GM19328 (cell line): ENCODE measurements around the gene AGAP4.
"Not testable (repeated sequence)": the region's sequence is repeated elsewhere in the genome, so short reads cannot be mapped to it uniquely, and the experiment has no call there.

Source experiments
- ATAC-seq: cut with Tn5 transposase; IDR thresholded peaks from one replicate; pipeline ENCODE4 v1.9.1; 2021; ENCODE audit warnings: mild to moderate bottlenecking, moderate library complexity; ENCODE audit not compliant: unreplicated experiment

AGAP4 gene

DNA sequence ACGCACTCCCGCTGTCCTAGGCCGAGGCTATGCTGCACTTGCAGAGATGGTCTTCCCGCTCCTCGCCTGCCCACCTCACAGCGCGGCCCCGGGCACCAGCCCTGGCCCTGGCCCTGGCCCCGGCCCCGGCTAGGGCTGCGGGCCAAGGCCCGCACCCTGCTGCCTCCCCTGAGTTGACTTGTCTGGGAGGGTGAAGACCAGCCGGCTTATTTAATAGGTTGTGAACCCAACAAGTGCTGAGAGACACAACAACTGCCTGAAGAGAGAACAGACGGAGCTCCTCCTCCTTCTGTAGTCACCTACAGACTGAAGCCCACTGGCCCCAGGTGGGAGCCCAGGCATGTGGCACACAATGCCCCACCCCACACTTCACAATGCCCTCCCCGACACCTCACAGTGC is at the start of gene AGAP4:
AGAP4 (minus strand) TSS at position 101 of the 400 bp plus-strand sequence. CDS start 153 bp downstream, outside the sequence.
- not testable (repeated sequence) for ATAC-seq

DNA sequence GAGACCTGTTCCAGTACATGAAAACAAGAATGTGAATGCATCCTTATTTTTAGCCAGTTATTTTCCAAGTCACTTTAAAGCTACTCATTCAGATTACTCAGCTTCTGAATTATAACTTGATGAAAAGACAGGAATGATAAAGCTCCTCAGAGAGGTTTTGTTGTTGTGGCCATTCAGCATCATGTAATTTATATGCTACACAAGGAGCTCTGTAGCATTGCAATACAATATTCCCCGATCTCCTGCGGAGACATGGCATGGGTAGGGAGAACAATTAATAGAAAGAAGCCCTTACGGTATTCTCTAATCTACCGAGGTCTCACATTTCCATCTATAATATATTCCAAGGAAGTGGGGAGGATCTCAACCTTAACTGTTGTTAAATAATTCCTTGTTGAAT is 43.4 kb upstream of the AGAP4 start:
- not testable (repeated sequence) for ATAC-seq

DNA sequence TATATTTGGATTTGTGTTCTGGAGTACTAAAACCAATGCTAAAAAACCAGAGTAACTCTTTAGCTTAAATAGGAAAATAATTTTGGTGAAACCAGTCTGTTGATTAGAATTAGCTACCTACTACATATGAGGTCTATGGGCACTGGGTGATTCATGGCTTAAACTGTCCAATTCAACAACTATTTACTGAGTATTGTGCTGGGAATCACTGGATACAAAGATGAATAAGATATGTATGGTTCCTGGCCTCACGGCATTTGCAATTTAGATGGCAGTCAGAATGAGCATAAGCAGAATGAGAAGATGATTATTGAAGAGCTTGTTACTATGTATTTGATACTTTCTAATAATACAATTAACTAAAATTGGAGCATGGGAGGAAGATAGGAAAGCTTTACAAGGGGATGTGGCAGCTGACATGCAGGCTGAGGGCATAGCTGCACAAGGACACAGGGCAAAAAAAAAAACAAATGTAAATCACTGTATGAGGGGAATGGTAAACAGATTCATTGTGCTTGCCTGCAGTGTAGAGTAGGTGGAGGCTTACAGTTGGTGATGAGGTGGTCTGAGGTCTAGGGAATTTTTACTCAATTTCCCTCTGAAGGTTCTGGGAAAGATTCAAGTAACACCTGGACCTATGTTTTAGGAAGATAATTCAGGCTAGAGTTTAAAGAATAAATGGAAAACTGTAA is 42.4 kb upstream of the AGAP4 start:
- ATAC-seq: not testable (repeated sequence)

DNA sequence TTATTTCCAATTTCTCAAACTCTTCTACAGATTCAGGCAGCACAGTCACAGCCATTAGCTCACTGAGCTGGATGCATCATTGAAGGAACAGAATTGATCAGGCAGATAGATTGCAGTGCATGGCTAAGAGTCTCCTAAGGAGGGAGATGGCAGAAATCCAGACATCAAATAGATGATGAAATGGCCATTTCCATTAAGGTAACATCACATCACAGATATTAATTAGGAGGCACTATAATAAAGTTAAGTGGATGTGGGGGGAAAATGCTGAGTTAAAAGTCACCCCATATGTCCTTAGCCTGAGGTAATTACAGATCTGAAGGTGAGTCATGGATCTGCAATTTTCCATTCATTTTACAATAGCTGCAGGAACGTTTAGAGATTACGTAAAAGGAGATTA is 35.6 kb upstream of the AGAP4 start:
- not testable (repeated sequence) for ATAC-seq

DNA sequence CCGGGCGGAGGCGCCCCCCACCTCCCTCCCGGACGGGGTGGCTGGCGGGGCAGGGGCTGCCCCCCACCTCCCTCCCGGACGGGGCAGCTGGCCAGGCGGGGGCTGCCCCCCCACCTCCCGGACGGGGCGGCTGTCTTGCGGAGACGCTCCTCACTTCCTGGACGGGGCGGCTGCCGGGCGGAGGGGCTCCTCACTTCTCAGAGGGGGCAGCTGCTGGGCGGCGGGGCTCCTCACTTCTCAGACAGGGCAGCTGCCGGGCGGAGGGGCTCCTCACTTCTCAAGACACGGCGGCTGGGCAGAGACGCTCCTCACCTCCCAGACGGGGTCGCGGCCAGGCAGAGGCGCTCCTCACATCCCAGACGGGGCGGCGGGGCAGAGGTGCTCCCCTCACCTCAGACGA is 18.1 kb upstream of the AGAP4 start:
- ATAC-seq: not testable (repeated sequence)

DNA sequence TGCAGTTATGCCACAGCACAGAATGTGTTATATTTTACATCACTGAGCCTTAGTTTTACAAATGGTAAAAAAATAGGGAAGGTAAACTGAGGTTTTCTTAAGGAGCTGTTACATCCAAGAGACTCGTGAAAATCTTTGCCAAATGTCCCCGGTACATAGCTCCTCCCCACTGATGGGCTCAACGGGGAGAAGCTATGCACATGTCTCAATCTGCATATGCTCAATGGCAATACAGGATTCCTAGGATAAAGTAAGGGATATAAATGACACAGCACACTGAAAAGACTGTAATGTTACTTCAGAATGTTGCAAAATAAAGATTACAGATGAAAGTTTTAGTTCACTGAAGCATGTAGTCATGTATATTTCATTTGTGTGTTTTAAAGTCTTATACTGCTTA is 17.0 kb upstream of the AGAP4 start:
- ATAC-seq: not testable (repeated sequence)

DNA sequence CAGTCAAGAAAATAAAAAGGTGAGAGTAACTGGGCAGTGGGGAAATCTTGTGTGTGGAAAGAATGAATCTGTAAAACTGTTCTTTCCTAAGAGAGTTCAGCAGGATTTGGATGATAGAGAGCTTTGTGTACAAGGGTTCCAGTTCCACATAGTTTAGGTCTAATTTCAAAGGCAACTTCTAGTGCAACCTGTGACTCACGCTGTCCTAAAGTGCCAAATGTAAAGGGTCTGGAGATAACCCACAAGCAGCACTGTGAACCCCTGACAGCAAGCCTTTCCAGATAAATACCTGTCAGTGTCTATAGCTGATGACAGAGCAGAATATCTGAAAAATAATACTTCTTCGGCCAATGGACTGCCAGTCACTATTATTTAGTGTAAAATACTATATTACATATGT is 16.3 kb upstream of the AGAP4 start:
- ATAC-seq: not testable (repeated sequence)

DNA sequence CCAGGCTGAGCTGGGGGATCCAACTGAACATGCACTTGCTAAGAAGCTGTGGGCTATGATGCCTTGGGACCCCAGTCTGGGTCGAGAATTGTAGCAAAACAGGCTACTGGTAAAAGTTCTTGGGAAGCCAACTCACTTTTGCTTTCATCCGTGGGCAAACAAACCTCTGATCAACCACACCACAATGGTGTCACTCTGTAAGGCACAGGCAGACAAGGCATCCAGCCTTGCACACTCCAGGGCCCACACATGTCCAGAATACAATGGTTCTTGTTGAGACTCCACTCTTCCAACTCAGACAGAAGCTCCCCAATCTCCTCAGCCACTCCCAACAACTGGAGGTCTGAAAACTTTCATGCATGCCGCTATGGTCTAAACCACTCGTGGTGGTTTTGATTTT is 10.6 kb upstream of the AGAP4 start:
- ATAC-seq: not testable (repeated sequence)

DNA sequence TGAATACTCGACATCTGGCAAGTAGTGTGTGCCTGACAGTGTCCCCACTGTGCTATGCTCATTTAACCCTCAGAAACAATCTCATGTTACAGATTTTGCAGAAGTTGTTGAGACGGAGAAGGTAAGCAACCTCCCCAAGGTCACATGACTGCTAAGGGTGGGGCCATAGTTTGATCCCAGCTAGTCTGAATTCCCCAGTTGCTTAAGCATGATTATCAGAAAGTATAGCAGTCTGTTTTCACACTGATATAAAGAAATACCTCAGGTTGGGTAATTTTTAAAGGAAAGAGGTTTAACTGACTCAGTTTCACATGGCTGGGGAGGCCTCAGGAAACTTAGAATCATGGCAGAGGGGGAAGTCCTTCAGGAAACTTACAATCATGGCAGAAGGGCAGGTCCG is 1.2 kb upstream of the AGAP4 start:
- not testable (repeated sequence) for ATAC-seq

DNA sequence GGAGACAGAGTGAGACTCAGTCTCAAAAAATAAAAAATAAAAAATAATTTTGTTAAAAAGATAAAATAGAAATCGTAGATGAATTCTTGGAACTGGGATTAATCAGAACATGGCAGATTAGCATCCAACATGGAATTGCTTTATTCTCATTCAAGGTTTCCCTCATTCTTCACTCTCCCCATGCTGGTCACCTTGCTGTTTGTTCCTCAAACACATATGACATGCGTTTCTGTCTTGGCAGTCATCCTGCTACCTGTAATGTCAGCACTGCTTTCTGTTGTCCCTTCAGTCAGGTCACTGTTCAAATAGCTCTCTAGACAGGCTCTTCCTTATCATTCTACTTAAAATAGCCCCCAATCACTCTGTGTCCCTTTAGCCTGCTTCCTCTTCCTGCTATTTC is 24.4 kb downstream of the AGAP4 start:
- not testable (repeated sequence) for ATAC-seq

DNA sequence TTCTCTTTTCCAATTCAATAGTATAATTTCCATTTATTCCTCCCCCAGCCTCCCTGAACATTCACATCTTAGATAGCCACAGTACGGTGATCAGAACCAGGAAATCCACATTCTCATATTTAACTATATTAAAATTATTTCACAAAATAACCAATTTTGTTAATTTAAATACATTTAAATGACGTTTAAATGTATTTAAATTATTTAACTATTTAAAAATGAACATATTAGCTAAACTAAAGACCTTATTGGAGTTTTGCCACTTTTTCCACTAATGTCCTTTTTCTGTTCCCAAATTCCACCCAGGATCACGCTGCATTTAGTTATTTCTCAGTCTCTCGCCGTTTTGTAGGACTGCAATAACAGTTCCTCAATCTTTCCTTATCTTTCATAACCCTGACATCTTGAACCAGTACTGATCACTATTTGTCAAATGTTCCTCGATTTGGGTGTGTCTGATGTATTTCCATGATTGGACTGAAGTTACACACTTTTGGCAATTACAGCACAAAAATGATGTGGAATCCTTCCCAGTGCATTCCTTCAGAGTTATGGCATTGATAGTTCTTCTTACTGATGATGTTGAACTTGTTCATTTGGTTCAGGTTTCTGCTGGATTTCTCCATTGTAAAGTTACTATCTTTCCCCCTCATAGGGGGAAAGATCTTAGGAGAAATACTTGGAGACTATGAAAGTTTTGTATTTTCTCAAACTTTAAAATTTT is 27.0 kb downstream of the AGAP4 start:
- not testable (repeated sequence) for ATAC-seq

DNA sequence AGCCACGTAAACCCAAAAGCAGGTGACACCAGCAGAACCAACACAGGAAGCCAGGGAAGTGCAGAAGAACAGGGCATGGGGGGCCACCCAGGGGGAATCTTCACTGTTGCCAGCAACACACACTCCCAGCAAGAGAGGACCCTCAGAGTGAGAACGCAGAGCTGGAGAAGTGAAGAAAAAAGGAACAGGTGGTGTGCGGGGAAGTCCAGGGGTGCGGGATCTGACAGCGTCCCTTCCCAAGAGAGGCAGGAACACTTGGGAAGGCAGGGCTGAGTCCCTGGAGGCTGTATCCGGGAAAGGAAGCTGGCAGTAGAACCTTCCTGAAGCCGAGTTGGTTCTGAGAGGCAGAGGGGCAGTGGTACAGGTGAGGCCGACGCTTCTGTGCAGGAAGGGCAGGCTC is 27.7 kb downstream of the AGAP4 start:
- no peak for ATAC-seq

DNA sequence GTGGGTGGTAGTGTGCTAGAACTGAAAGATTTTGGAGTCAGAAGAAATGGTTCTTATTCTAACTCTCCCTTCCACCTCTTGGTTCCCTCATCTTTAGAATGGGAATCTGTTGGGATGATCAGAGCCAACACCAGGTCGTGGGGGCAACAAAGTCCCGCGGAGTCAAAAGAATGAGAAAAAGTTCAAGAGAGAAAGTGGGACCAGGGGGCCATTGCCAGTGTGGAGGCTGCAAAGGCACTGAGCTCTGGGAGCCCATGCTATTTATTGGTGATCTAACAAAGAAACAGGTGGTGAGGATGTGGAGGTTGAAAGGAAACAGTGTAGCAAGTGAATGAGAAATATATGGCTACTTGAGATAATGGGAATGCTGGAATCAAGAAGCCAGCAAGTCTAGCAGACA is 29.4 kb downstream of the AGAP4 start:
- no peak for ATAC-seq

DNA sequence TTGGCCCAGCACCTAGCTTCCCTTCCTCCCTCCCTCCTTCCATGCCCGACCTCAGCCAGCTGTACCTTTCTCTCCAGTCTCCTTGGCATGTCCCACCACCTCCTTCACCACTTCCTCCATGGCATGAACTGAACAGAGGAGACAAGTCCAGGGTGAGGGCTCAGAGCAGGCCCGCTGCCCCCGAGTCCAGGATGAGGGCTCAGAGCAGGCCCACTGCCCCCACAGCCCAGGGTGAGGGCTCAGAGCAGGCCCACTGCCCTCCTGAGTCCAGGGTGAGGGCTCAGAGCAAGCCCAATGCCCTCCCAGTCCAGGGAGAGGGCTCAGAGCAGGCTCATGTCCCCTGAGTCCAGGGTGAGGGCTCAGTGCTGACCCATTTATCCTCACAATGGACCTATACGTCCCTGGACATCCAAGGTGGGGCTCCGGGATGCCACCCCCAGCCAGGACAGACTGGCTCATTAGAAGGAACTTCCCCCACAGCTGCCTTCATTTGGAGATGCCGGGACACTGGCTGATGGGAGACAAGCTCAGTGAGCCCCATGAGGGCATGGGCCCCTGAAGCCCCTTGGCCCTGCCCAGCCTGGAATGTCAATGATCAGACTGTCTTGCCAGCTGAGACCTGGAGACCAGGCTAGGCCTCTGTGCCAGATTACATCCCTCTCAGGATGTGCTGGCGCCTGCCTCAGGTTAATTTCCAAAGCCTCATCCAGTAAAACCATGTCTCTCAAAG is 30.0 kb downstream of the AGAP4 start:
- no peak for ATAC-seq

DNA sequence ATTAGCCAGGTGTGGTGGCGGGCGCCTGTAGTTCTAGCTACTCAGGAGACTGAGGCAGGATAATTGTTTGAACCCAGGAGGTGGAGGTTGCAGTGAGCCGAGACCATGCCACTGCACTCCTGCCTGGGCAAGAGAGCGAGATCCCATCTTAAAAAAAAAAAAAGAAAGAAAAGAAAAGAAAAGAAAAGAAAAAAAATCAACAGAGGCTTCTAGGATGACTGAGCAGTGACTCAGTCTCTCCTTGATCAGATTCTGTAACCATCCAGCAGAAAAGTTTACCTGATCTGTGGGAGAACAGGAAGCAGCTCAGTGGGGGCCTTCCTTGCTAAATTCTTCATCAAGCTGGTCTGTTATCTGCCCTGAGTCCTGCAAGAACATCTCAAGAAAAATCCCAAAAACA is 33.2 kb downstream of the AGAP4 start:
- not testable (repeated sequence) for ATAC-seq

DNA sequence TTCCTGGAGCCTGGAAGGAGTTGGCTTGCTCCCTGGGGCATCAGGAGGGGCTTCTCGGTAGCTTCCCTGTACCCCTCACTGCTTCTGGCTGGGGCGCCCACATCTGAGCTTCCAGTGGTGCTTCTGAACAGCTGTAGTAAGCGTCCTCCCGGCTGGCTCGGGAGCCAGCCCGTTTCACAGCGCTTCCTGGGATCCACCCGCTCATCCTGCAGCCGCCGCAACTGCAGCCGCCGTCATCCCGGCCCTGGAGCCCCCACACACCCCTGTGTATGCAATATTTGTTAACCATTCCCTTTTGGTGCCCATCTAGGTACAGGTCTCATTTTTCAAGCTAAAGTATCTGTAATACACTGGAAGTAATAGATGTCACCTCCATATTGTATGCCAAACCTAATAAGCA is 34.3 kb downstream of the AGAP4 start:
- ATAC-seq: not testable (repeated sequence)

DNA sequence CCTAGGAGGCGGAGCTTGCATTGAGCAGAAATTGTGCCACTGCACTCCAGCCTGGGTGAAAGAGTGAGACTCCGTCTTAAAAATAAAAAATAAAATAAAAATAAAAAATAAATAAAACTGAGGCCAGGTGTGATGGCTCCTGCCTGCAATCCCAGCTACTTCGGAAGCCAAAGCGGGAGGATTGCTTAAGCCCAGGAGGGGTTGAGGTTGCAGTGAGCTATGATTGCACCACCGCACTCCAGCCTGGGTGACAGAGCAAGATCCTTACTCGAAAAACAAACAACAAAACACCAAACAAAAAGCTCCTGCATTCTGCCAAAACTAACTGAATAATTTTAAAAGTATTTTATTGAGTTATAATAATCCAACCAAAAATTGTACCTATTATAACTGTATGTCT is 36.2 kb downstream of the AGAP4 start:
- no peak for ATAC-seq

DNA sequence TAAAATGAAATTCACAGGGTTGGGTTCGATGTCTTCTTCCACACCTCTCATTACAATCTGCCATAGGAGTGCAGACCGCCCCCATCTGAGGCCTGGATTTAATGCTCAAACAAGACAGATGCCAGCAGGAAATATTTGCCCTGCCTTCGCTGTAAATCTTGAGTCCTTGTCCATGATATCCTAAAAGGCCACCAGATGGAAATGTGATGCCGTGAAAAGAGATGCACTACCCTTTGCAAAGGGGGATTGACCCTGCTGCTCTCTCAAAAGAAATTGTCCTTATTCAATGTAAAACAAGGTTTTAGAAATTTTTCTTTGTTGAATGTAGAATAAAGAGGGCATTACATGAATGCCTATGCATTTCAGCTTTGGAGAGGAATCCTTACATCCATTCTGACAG is 37.5 kb downstream of the AGAP4 start:
- no peak for ATAC-seq

DNA sequence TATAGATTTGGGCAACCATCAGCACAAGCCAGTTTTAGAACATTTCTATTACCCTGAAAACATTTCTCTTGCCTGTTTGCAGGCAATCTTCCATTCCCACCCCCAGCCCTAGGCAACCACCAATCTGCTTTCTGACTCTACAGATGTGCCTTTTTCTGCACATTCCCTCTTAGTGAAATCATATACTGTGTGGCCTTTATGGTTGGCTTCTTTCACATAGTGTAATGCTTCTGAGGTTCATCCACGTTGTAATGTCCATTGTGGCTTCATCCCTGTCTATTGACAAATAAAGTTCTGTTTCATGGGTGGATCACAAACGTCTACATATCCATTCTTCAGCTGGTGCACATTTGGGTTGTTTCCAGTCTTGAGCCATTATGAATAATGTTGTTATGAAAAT is 42.3 kb downstream of the AGAP4 start:
- ATAC-seq: not testable (repeated sequence)

DNA sequence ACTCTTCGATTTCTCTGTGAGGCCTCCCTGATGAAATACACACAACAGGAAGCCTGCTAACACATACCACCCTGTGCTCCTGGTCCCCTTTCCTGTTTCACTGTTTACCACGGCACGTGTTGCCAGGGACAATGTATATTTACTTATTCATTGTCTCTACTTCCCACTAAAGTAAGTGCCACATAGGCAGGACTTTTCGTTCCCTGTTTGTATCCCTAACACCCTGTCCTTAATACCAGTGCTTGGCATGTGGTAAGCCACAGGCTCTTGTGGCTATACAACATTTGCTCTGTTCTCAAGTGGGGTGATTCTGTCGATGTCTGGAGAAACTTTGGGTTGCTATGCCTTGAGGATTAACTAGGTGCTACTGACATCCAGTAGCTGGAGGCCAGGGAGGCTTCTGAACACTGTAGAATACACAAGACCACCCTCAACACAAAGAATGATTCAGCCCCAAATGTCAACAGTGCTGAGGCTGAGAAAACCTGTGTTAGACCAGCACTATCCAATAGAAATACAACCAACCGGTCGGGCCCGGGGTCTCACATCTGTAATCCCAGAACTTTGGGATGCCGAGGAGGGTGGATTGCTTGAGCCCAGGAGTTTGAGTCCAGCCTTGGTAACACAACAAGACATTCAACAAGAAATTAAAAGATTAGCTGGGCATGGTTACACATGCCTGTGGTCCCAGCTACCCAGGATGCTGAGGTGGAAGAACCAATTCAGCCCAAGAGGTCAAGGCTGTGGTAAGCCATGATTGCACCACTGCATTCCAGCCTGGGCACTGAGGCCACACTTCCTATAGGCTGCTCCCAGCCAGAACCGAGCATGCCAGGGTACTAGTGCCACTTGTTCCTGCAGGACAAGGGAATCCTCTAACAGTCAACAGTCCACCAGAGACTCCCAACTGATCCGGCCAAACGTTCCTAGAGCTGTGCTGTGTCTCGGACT is 44.0 kb downstream of the AGAP4 start:
- ATAC-seq: not testable (repeated sequence)

DNA sequence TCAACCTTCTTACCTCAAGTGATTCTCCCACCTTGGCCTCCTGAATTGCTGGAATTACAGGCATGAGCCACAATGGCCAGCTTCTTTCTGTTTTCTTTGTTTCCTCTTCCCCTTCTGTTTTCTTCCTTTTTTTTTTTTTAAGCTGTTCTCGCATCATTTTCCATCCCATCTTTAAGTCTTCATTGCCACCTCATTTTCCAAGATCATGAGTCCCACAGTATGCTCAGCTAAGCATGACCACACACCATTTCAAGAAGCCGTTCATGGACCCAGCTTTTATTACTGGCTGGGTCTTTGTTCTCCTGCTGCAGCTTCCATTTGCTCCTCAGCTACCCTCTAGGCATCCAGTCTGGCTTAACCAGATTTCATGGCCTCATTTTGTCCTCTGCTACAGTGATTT is 52.5 kb downstream of the AGAP4 start:
- ATAC-seq: not testable (repeated sequence)
